H1 (cell line): ENCODE results near the gene FPGS. TPM values are rescaled to one million over a fixed set of nuclear protein-coding genes. Genes with fewer than 3 reads are reported as not detected.

Experiments used
- CTCF ChIA-PET: fragments of 300-600 bp; sonication (Branson Sonifier 250); formaldehyde crosslinking; loops from one replicate; lab custom pipeline; 2021; ENCODE audit not compliant: partially characterized antibody; lab: Charles Lee
- POLR2A ChIA-PET: fragments of 300-600 bp; sonication (Branson Sonifier 250); formaldehyde crosslinking; loops from one replicate; lab custom pipeline; 2021; ENCODE audit warnings: inconsistent platforms; ENCODE audit not compliant: partially characterized antibody; lab: Charles Lee
- DNase-seq, 2 experiments: peaks; one replicate each; pipeline versions ENCODE4 v3.0.0 to v3.0.0-alpha.2; 2010 to 2022; ENCODE audit warnings: low spot score in 2 of 2, low read depth in 1 of 2, mixed read lengths in 1 of 2
- FAIRE-seq: peaks from 2 replicates; lab custom pipeline; 2011; peaks lifted over from hg19 to GRCh38; lab: Jason Lieb, UNC
- H2AFZ ChIP-seq: 2 replicates; pipeline ENCODE4 v1.8.1; 2012; ENCODE audit warnings: low read length, inconsistent platforms
- H2AK5ac ChIP-seq: 2 replicates; pipeline ENCODE4 v1.6.1; 2013; ENCODE audit warnings: low read depth, low read length
- H2BK120ac ChIP-seq: replicated peaks from 2 replicates; pipeline ENCODE3; 2013; ENCODE audit warnings: low read depth, low read length, inconsistent platforms
- H2BK12ac ChIP-seq: 2 replicates; pipeline ENCODE4 v1.6.1; 2013; ENCODE audit warnings: low read depth, low read length
- H2BK15ac ChIP-seq: 2 replicates; pipeline ENCODE4 v1.6.1; 2013; ENCODE audit warnings: low read length
- H2BK20ac ChIP-seq: 2 replicates; pipeline ENCODE4 v1.6.1; 2013; ENCODE audit warnings: low read length
- H2BK5ac ChIP-seq: 2 replicates; pipeline ENCODE4 v1.6.1; 2013; ENCODE audit warnings: low read depth, low read length
- H3K14ac ChIP-seq: 2 replicates; pipeline ENCODE4 v1.6.1; 2013; ENCODE audit warnings: inconsistent platforms; ENCODE audit not compliant: insufficient read length
- H3K18ac ChIP-seq: 2 replicates; pipeline ENCODE4 v1.6.1; 2013; ENCODE audit warnings: low read length; ENCODE audit errors: extremely low read depth
- H3K23ac ChIP-seq: 2 replicates; pipeline ENCODE4 v1.6.1; 2013; ENCODE audit warnings: inconsistent platforms; ENCODE audit not compliant: insufficient read length
- H3K23me2 ChIP-seq: 2 replicates; pipeline ENCODE4 v1.6.1; 2013; ENCODE audit warnings: low read depth, low read length
- H3K27ac ChIP-seq: 2 replicates; pipeline ENCODE4 v1.6.1; 2011; ENCODE audit warnings: low read depth, low read length, inconsistent platforms
- H3K27me3 ChIP-seq, 4 experiments: replicated peaks in 1 of 4; 1 replicate in 1 of 4; 2 replicates in 3 of 4; pipeline versions ENCODE4 v1.6.1 to v1.8.1; 2011 to 2013; ENCODE audit warnings: low read length in 3 of 4, mild to moderate bottlenecking in 3 of 4, inconsistent platforms in 2 of 4, mixed read lengths in 2 of 4, moderate library complexity in 1 of 4; ENCODE audit not compliant: control insufficient read depth in 3 of 4, insufficient read depth in 3 of 4; ENCODE audit errors: extremely low read depth in 1 of 4
- H3K36me3 ChIP-seq, 4 experiments: 2 replicates each; pipeline versions ENCODE4 v1.6.1 to v1.8.1; 2011 to 2013; ENCODE audit warnings: mild to moderate bottlenecking in 4 of 4, low read length in 3 of 4, moderate library complexity in 2 of 4, control low read depth in 1 of 4, inconsistent platforms in 1 of 4; ENCODE audit not compliant: insufficient read depth in 4 of 4, control insufficient read depth in 2 of 4
- H3K4ac ChIP-seq: replicated peaks from 2 replicates; pipeline ENCODE3; 2013; ENCODE audit warnings: low read length, low read depth, mixed read lengths, inconsistent platforms; ENCODE audit not compliant: insufficient read length
- H3K4me1 ChIP-seq, 4 experiments: replicated peaks in 1 of 4; 1 replicate in 1 of 4; 2 replicates in 3 of 4; pipeline versions ENCODE4 v1.6.1 to v1.8.1; 2011 to 2013; ENCODE audit warnings: low read length in 3 of 4, inconsistent platforms in 2 of 4, mixed read lengths in 1 of 4; ENCODE audit not compliant: insufficient read depth in 4 of 4, control insufficient read depth in 3 of 4
- H3K4me2 ChIP-seq, 2 experiments: 2 replicates each; pipeline versions ENCODE4 v1.6.1 to v1.8.1; 2011 to 2013; ENCODE audit warnings: low read depth in 2 of 2, low read length in 2 of 2, control low read depth in 1 of 2, inconsistent platforms in 1 of 2, mild to moderate bottlenecking in 1 of 2; ENCODE audit not compliant: insufficient read depth in 1 of 2
- H3K4me3 ChIP-seq, 4 experiments: fragments of 200-600, 300-600 bp in 1 of 4; sonication (generic), shearing (Covaris generic), sonication (Bioruptor Twin) in 1 of 4; 2 replicates each; pipeline versions ENCODE4 v1.5.1 to v1.8.1; 2011 to 2016; ENCODE audit warnings: low read length in 4 of 4, low read depth in 3 of 4, control low read depth in 2 of 4, inconsistent platforms in 2 of 4, mild to moderate bottlenecking in 2 of 4, mixed read lengths in 1 of 4, moderate library complexity in 1 of 4; ENCODE audit not compliant: insufficient read depth in 2 of 4; ENCODE audit errors: extremely low read depth in 1 of 4
- H3K56ac ChIP-seq: replicated peaks from 2 replicates; pipeline ENCODE3; 2013; ENCODE audit warnings: low read depth, mild to moderate bottlenecking, mixed read lengths, low read length, inconsistent platforms; ENCODE audit not compliant: insufficient read length
- H3K79me1 ChIP-seq: 2 replicates; pipeline ENCODE4 v1.6.1; 2013; ENCODE audit warnings: low read depth, low read length, control low read depth
- H3K79me2 ChIP-seq, 2 experiments: 2 replicates each; pipeline versions ENCODE4 v1.6.1 to v1.8.1; 2012 to 2013; ENCODE audit warnings: low read length in 2 of 2, mild to moderate bottlenecking in 2 of 2, inconsistent platforms in 1 of 2; ENCODE audit not compliant: insufficient read depth in 2 of 2, control insufficient read depth in 1 of 2
- H3K9ac ChIP-seq, 4 experiments: replicated peaks in 1 of 4; 1 replicate in 1 of 4; 2 replicates in 3 of 4; pipeline versions ENCODE4 v1.6.1 to v1.8.1; 2011 to 2013; ENCODE audit warnings: low read depth in 3 of 4, low read length in 3 of 4, control low read depth in 2 of 4, mild to moderate bottlenecking in 2 of 4, moderate library complexity in 2 of 4, inconsistent platforms in 1 of 4; ENCODE audit errors: extremely low read depth in 1 of 4
- H3K9me3 ChIP-seq, 2 experiments: 2 replicates each; pipeline versions ENCODE4 v1.6.1 to v1.8.1; 2012 to 2013; ENCODE audit warnings: mild to moderate bottlenecking in 2 of 2, moderate library complexity in 2 of 2, control low read depth in 1 of 2, inconsistent platforms in 1 of 2, low read depth in 1 of 2, low read length in 1 of 2, mixed read lengths in 1 of 2; ENCODE audit not compliant: insufficient read depth in 2 of 2
- H4K20me1 ChIP-seq, 2 experiments: replicated peaks in 1 of 2; 2 replicates each; pipeline versions ENCODE3 to v1.8.1; 2011 to 2013; ENCODE audit warnings: inconsistent platforms in 2 of 2, low read length in 2 of 2, mild to moderate bottlenecking in 1 of 2; ENCODE audit not compliant: insufficient read depth in 2 of 2, control insufficient read depth in 1 of 2
- H4K5ac ChIP-seq: 2 replicates; pipeline ENCODE4 v1.6.1; 2013; ENCODE audit warnings: low read length, low read depth, mixed read lengths, inconsistent platforms; ENCODE audit not compliant: insufficient read length
- H4K8ac ChIP-seq: 2 replicates; pipeline ENCODE4 v1.8.0; 2013; ENCODE audit warnings: mild to moderate bottlenecking, moderate library complexity, low read length, inconsistent platforms; ENCODE audit not compliant: insufficient read depth; ENCODE audit errors: extremely low read depth
- H4K91ac ChIP-seq: replicated peaks from 2 replicates; pipeline ENCODE3; 2013; ENCODE audit warnings: low read length, mixed read lengths, inconsistent platforms; ENCODE audit not compliant: insufficient read length
- ASH2L ChIP-seq: fragments of 200-600, 300-600 bp; sonication (generic); IDR thresholded peaks from one replicate; pipeline ENCODE4 v1.7.1; 2017; ENCODE audit warnings: low read length
- BACH1 ChIP-seq: IDR thresholded peaks from 2 replicates; pipeline ENCODE4 v1.6.1; 2012; ENCODE audit warnings: low read length, improper control_type of control experiment
- GABPA ChIP-seq: IDR thresholded peaks from 2 replicates; pipeline ENCODE4 v1.6.1; 2011; ENCODE audit warnings: mild to moderate bottlenecking, low read length, moderate library complexity, borderline replicate concordance; ENCODE audit not compliant: insufficient read depth
- JUN ChIP-seq: IDR thresholded peaks from 2 replicates; pipeline ENCODE4 v1.6.1; 2011; ENCODE audit warnings: low read depth, mild to moderate bottlenecking, improper control_type of control experiment, low read length
- JUND ChIP-seq: IDR thresholded peaks from 2 replicates; pipeline ENCODE4 v1.6.1; 2011; ENCODE audit warnings: mild to moderate bottlenecking, improper control_type of control experiment, low read length
- KDM4A ChIP-seq: IDR thresholded peaks from one replicate; pipeline ENCODE4 v1.7.1; 2012; ENCODE audit warnings: low read depth, mild to moderate bottlenecking, moderate library complexity, low read length, inconsistent platforms; ENCODE audit not compliant: severe bottlenecking
- KDM5A ChIP-seq: fragments of 200-600 bp; IDR thresholded peaks from 2 replicates; pipeline ENCODE4 v1.7.1; 2012; ENCODE audit warnings: mild to moderate bottlenecking, low read length, inconsistent platforms, mixed read lengths
- MAFK ChIP-seq: IDR thresholded peaks from 2 replicates; pipeline ENCODE4 v1.6.1; 2012; ENCODE audit warnings: low read depth, mild to moderate bottlenecking, improper control_type of control experiment, low read length
- NRF1 ChIP-seq: IDR thresholded peaks from 2 replicates; pipeline ENCODE4 v1.6.1; 2011; ENCODE audit warnings: mild to moderate bottlenecking, low read depth, low read length, improper control_type of control experiment
- RNF2 ChIP-seq: fragments of 200-900, 300-1000 bp; sonication (generic); IDR thresholded peaks from 2 replicates; pipeline ENCODE4 v1.7.1; 2016; ENCODE audit warnings: borderline replicate concordance, low read depth, mild to moderate bottlenecking, antibody characterized with exemption, low read length; ENCODE audit not compliant: poor library complexity, severe bottlenecking; ENCODE audit errors: missing control alignments
- SP4 ChIP-seq: IDR thresholded peaks from 2 replicates; pipeline ENCODE4 v1.6.1; 2012; ENCODE audit warnings: low read length, inconsistent platforms
- WGBS, 2 experiments: shearing (Covaris generic) in 1 of 2; methylation state at CpG; one replicate each; pipeline versions ENCODE4 v1.1.6 to v1.1.7; 2013 to 2015; ENCODE audit warnings: low lambda C conversion rate in 2 of 2, mixed read lengths in 2 of 2, inconsistent platforms in 1 of 2, low coverage in 1 of 2, missing lambda C conversion rate in 1 of 2; ENCODE audit not compliant: insufficient replicate concordance in 2 of 2, insufficient coverage in 1 of 2, insufficient read length in 1 of 2; ENCODE audit errors: extremely low coverage in 1 of 2, missing lambda C conversion rate in 1 of 2; 5-methylcytosine and 5-hydroxymethylcytosine counted together
- polyA plus RNA-seq, 7 experiments: library from polyadenylated mRNA; depleted of rRNA in 3 of 7; stranded (reverse) in 5 of 7; unstranded in 2 of 7; fragments of >200 nt in 5 of 7; fragments of 200-250 nt in 2 of 7; gene quantifications; 1 replicate in 5 of 7; 2 replicates in 1 of 7; 4 replicates in 1 of 7; pipeline versions ENCODE4 v1.2.1 to v1.2.3, GENCODE V29; 2011 to 2013; ENCODE audit warnings: missing spikeins in 2 of 7, mixed read lengths in 2 of 7
- total RNA-seq: library from RNA; stranded (reverse); fragmentation: NEBNext Ultra II Directional; extraction: Animal tissue kit (Norgen Biotek cat#: 25700); gene quantifications from 2 replicates; pipeline ENCODE4 v1.2.1, GENCODE V29; 2021

FPGS gene
- total and polyA plus RNA-seq, 2 of the 8 experiments (the other 6 are each of a cell fraction or from before 2014, with no cell fraction given) = 62.4 to 83.0 TPM

- Histone ChIP-seq H2BK20ac (no peak overlapping the region), H3K79me2 (peaks cover 3 to 15% of the 10 kb centered on the region in 2 experiments; a peak in 2 of 4 replicates), H3K4ac (peak overlapping the region; percentile 41), H3K4me2 (no peak overlapping the region), H3K4me1 (peaks cover 0 to 17% (median 10%) of the 10 kb centered on the region in 4 experiments; a peak in 5 of 7 replicates), H3K56ac (no peak overlapping the region), H4K8ac (no peak overlapping the region), H3K9me3 (no peaks in the 10 kb centered on the region), H3K9ac (no peak overlapping the region), H2AFZ (no peak overlapping the region), H3K79me1 (peaks cover 4% of the 10 kb centered on the region), H2BK15ac (peak overlapping the region; percentile 88), H4K91ac (no peak overlapping the region), H3K23me2 (no peaks in the 10 kb centered on the region), H3K18ac (no peak overlapping the region), H2BK12ac (peak overlapping the region; percentile 71; the same call in 1 of the 2 replicates), H2AK5ac (no peak overlapping the region), H3K4me3 (no peak overlapping the region), H4K20me1 (peaks cover 7 to 12% of the 10 kb centered on the region in 2 experiments), H2BK5ac (no peak overlapping the region), H3K23ac (no peak overlapping the region), H3K36me3 (peaks cover 12 to 13% (median 12%) of the 10 kb centered on the region in 4 experiments), H3K27ac (no peak overlapping the region), H3K27me3 (no peaks in the 10 kb centered on the region), H3K14ac (peak overlapping the region; percentile 27), H4K5ac (no peak overlapping the region), H2BK120ac (no peak overlapping the region)
- DNase-seq = no peak
- POLR2A ChIA-PET = interaction anchor here (0.6 to 10.2 kb wide), 8 partner anchors 9 to 337 kb away, joined by 3 to 140 read pairs (median 4); partner anchors contain the start of gene FPGS
- CTCF ChIA-PET = interaction anchor here (0.8 to 16.2 kb wide), 12 partner anchors 16 to 279 kb away, joined by 3 to 227 read pairs (median 4); partner anchors contain the start of gene TOR2A
- no peak for FAIRE-seq
- 90% methylated on average over 20 of the region's 20 CpGs; no CpG with 5 or more reads in 1 of the 2 experiments for WGBS, 2 experiments
- TF ChIP-seq JUND = no peak
- no peak for TF ChIP-seq KDM5A
- no peak for TF ChIP-seq ASH2L
- TF ChIP-seq NRF1 = no peak
- TF ChIP-seq KDM4A = no peak
- no peak for TF ChIP-seq SP4
- no peak for TF ChIP-seq MAFK
- no peak for TF ChIP-seq JUN
- no peak for TF ChIP-seq BACH1
- no peak for TF ChIP-seq RNF2
- TF ChIP-seq GABPA = no peak
Measured at GRCh38 chr9:127783111-127784008, 19.3 kb upstream of the FPGS start.
